Activated CD4-positive, alpha-beta T cell treated with anti-CD3 and anti-CD28 coated beads, Interleukin-2, amount 50 U/mL, for 4 hours (primary cell): Measurements from ENCODE around the gene PTPRK.

ENCODE experiments used
- DNase-seq, 2 experiments: peaks; one replicate each; pipeline ENCODE4 v3.0.0-alpha.2; 2020

The PTPRK gene

GRCh38 chr6:128117916-128118315, 402.5 kb downstream of the PTPRK start:
- DNase-seq = no peak

DNA sequence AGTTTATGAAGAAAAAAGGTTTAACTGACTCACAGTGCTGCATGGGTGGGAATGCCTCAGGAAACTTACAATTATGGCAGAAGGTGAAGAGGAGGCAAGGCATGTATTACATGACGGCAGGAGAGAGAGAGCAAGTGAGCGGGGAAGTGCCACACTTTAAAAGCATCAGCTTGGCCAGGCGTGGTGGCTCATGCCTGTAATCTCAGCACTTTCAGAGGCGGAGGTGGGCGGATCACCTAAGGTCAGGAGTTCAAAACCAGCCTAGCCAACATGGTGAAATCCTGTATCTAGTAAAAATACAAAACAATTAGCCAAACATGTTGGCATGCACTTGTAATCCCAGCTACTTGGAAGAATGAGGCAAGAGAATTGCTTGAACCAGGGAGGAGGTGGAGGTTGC, 406.2 kb downstream of the PTPRK start:
- DNase-seq = no peak

DNA sequence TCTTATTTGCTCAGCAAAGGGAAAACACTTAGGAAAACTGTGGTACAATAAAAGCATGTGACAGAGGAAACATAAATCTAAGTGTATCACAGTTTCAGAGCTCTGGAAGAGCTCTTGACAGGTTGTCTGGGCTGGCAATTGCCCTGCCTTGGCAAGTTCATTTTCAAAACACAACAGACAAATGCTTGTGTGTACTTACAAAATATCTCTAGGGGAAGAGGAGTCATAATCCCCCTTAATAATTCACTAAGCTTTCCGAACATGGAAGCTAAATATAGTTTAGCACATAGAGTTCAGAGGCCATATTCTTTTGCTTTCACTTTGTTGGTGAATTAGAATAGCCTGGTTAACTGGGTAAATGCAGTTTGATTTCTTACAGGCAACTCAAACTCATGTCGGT, 407.9 kb downstream of the PTPRK start:
- DNase-seq = no peak

DNA sequence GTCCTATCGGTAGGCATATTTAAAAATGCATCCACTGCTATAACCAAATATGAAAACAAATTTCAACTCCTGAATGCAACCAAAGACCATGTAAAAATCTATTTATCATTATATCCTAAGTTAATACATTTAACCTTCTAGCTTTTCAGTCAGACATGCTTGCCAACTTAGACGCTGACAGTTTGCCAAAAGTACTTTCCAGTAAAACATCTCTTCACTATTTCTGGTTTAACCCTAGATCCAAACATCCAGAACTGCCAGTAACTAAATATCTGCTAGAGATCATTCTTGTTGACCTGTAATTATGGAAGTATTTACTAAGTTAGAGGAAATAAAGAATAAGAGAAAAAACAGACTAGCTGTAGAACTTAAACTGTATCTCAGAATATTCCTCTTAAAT, 409.3 kb downstream of the PTPRK start:
- DNase-seq = no peak

DNA sequence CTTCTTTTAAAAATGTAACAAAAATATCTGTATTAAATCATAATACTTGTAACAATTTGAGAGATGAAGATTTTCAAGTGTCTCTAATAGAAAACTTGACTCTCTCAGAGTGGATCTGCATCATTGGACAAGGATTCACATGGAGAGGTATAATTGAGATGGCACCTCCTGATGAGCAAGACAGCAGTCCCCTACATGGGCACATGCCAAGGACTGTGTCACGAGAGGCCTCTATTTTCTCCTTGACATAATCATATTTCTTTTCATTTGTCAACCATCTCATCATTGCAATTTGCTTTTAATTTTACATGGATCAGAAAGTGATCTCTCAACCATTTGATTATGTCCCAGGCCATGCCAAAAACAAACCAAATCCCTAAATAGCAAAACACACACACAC, 412.7 kb downstream of the PTPRK start:
- no peak for DNase-seq

DNA sequence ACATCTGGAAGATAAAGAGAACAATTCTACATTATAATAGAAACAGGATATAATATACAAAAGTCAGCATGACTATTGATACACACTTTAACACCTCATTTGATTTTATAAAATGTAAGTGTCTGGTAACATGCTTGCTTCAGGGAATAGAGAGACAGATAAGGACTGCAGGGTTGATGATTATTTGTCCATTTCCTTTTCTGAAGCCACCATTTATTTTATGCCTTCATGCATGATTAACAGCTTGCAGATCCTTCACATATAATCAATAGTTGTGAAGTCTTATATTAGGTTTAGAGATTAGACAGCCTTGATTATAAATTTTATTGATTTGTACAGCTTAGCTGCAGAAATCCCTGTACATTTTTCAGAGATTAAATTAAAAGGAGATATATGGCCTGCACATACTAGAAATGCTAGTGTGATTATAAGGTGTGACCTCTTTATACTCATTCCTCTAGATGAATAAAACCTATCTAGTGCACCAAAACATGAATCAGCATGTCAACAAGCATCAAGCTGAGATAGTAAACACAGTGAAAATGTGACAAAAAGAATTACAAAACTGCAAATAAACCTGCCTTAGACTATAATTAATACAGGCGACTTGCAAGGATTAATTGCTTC, 420.7 kb downstream of the PTPRK start:
- DNase-seq = no peak

- no peak for DNase-seq
Observed at GRCh38 chr6:128098000-128098581, 422.3 kb downstream of the PTPRK start.

DNA sequence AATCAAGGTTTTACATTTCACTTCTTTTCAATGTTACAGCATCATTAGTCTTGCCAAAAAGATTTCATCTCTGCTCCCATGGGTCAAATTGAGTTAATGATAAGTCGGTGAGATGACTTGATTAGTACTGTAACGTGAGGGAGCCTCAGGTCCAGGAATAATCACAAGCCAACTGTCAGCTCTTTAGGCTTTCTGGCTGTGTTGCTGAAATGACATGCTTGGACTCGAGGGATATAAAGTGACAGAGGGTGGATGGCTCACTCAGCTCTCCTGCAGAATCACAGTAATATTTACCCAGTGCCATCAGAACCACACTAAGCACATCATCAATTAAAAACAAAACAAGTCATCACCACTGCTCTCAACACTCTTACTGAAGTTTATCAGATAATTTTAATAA, 423.4 kb downstream of the PTPRK start:
- no peak for DNase-seq

DNA sequence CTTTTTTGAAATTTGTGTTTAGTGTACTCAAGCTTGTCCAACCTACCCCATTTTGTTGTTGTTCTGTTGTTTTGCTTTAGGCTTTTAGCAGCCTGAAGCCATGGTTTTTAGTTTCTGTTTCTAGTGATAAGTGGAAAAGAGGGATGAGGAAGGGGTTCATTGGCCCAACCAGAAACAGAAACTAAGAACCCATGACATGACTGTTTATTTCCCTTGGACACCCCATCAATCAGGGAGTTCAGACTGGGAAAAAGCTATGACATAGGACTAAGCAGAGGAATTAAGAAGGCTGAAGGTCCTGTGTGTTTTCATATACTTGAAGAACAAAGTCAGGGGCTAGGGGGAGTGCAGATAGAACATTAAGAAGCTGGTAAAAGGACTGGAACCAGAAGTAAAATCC, 425.0 kb downstream of the PTPRK start:
- no peak for DNase-seq

GRCh38 chr6:128079021-128079420, 441.4 kb downstream of the PTPRK start:
- no peak for DNase-seq

GRCh38 chr6:128078276-128078675, 442.1 kb downstream of the PTPRK start:
- DNase-seq = no peak

GRCh38 chr6:128076843-128077242, 443.6 kb downstream of the PTPRK start:
- no peak for DNase-seq

DNA sequence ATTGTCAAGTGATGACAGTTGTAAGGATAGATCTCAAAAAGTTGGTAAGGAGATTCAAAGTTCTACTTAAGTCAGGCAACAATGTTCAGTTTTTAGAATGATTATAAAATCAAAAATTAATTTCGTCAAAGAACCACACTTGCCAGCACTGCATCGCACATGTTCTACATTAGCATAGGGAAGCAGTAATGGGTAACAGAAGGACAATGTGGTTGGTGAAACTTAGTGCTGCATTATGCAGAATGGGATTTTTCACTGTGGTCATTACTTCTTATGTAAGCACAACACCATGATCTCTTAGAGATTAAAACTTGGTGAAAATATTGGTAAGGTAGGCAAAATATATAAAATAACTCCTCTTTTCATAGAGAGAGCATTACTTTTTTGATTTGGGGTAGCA, 445.8 kb downstream of the PTPRK start:
- DNase-seq = no peak

- no peak for DNase-seq
Observed at GRCh38 chr6:128073389-128073788, 447.0 kb downstream of the PTPRK start.

- no peak for DNase-seq
Observed at GRCh38 chr6:128071212-128071611, 449.2 kb downstream of the PTPRK start.

DNA sequence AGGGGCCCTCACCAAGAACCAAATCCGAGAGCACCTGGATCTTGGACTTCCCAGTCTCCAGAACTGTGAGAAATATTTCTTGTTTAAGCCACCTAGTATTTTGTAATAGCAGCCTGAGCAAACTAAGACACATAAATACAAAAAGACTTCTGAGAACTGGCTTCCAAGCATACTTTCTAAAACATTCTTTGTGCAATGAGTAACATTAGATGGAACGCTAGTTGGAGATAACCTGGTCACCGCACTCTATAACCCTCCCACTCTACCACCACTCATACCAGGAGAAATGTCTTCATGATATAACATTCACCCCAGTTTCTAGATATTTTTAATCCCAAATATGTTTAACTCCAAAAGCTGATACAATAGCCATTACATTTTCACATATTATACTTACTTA, 450.0 kb downstream of the PTPRK start:
- DNase-seq = no peak

DNA sequence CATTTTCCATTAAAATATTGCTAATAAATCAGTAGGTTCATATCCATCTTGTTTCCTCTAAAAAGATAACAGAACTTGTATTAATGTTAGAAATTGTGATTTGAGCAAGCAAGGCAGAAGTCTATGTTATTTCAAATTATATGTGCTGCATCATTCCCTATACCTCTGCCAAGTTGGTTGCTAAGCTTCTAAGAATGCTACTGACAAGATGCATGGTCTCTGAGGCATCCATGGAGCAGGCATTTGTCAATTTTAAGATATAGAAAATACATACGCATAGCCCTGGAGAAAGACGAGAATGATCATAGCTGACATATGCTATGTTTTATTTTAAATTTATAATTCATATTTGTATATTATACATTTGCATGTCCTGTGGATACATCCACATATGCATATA, 451.2 kb downstream of the PTPRK start:
- DNase-seq = no peak

GRCh38 chr6:128068119-128068479, 452.3 kb downstream of the PTPRK start:
- no peak for DNase-seq

DNA sequence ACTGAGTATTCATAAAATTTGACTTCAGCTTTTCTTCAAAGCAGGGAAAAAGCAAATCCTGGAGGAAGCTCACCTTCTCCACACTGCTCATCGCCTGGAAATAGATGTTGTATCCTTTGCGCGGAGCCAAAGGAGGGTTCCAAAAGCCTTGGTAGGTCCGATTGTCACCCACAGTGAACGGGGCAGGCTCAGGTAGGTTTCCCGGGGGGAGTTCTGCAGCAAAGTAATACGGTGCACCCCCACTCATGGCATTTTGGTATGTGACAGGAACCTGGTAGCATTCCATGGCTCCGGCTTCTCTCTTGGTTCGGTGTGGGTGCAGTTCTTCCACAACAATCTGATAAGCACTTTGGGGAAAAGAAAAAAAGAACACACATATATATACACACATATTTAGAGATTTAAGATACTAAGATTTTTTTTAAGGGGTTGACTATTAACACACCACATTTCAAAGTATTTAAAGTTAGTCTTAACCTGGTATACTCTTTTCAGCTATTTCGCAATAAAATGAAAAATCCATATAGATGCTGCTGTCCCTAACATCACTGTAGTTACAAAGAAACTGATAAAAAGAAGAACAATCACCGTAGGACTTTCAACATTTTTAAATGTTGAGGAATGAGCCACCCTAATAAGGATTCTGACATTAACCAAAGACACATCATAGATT, 452.8 kb downstream of the PTPRK start:
- DNase-seq = no peak

GRCh38 chr6:128065072-128065471, 455.3 kb downstream of the PTPRK start:
- DNase-seq = no peak

DNA sequence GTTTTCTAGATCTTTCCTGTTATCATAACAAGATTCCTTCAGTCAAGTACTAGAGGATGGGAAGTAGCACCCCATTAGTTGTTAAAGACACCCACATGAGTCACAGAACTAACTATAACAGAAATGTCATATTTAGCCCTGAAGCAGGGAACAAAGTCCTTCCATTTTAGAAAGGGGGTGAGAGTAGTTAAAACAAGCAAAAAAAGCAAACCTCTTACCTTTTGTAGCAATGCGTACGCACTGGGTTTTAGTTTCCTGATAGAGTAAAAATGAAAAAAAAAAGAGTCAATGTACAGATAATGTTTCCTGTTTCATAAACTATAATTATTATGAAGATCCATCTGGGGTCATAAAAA, 455.9 kb downstream of the PTPRK start:
- DNase-seq = no peak

DNA sequence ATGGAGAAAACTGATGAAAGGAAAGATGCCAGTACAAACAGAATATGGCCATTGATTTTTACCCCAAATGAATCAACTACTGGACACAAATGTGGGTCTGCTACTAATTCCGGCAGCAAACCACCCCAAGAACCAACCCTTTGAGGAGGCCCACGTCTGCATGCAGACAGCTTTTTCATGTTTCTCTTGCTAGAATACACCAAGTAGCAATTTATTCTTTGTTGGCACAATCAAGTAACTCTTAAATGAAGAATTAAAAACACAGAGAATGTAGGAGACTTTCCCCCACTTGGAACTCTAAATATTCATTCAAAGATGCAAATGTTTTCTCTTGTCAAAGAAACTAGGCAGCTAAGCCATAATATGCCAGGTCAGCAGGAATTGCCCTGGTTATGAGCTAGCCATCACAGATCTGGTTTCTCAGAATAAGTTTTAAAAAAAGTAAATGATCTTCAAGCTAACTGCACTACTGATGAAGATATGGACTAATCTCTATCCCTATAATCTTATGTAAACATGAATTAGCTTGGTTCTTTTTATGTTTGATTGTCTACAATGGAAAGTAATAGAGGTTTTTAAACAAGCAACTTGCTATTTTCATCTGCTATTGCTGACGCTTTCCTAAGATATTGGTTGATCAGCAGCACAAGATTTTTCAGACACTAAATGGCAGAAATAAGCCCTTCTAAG, 456.4 kb downstream of the PTPRK start:
- DNase-seq = no peak

- no peak for DNase-seq
Observed at GRCh38 chr6:128062882-128063603, 457.4 kb downstream of the PTPRK start.

DNA sequence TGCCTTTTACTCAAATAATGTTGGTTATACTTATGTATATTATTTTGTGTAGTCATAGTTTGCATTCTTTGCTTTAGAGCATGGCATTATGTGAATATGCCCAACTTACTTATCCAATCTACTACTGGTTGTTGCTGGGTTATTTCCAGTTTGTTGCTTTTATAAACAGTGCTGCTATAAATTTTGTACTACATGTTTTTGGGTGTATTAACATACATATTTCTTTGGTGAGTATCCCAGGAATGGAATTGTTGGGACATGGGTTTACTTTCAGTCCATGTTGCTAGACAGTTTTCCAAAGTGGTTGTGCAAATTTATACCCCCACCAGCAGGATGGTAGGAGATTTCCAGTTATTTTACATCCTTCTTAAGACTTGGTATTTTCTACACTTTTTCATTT, 462.5 kb downstream of the PTPRK start:
- no peak for DNase-seq
